Renal pelvis (tissue), 4 donors: ENCODE results near the gene TEX35. TPM values are rescaled to one million over a fixed set of nuclear protein-coding genes. Genes with fewer than 3 reads are reported as not detected.
"Not testable (repeated sequence)": the region's sequence is repeated elsewhere in the genome, so short reads cannot be mapped to it uniquely, and the experiment has no call there.

ENCODE experiments used
- DNase-seq: peaks from one replicate; pipeline ENCODE4 v3.0.0-alpha.2; 2013
- polyA plus RNA-seq, 3 donors: library from polyadenylated mRNA; unstranded; fragments of 120-200 nt; gene quantifications; one replicate each; pipeline ENCODE4 v1.2.1, GENCODE V29; 2013; ENCODE audit not compliant: insufficient read length in 3 of 3

The TEX35 gene
- polyA plus RNA-seq, 3 donors, result 0.11 TPM; not detected in 2

DNA sequence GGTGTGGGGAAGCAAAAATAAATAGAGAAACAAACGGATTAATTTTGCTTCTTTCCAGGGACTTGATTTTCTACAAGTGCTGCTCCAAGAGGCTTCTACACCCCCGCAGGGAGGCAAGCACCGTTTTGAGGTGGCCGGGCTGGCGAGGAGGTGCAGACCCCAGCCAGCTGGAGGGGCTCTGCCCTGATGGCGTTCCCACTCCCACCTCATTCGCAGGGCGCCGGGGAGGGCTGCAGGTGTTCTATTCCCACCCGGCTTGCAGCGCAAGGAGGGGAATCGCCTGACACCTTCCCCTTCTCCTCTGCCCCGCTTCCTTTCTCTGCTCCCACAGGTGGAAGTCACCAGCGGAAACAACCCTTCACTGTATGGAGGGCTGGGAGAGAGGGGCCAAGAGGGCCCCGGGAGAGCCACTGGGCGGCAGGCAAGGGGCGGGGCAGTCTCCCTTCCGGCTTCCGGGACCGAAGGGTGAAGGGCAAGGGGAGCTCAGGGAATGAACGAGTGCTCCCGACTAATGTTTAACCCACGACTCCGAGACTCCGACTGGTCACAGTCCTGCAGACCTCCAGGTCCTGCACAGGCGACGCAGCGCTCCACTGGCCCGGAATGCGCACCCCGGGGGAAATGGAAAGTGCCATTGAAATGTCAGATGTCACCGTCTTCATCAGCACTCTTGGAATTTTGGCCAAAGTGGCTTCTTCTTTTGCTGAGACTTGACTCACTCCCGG lies 29.1 kb downstream of the TEX35 start:
- DNase-seq, result peak; percentile 64

DNA sequence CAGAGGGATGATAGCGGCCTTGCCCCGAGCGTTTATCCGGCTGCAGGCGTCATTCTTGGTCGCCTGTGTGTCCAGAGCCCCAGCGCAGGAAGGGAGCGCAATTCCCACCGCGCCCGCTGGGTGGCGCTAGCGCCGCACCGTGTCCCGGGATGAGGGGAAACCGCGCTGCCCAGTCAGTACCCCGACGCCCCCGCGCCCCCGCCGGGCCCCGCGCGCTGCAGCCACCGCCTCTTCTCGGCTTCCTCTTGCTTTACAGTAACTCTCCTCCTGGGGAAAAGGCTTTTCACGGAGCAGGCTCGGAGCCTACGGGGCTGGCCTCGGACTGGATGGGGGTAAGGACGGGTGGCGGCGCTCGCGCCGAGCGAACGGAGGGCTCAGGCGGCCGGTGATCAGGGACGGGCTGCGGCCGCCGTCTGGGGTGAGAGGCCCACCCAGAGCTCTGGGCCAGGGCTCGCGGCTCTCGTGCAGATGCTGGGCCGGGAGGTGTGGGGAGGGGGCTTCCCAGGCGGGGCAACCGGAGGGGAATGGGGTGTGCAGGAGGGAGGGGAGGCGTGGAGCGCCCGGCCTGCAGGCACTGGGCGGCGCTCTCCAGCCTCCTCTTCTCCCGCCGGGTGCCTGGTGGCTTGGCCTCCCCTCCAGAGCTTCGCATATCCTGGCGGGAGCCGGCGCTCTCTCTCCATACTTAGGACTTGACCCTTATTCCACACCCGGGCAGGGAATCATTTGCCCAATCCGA lies 29.8 kb downstream of the TEX35 start:
- DNase-seq, result peak; percentile 87

DNA sequence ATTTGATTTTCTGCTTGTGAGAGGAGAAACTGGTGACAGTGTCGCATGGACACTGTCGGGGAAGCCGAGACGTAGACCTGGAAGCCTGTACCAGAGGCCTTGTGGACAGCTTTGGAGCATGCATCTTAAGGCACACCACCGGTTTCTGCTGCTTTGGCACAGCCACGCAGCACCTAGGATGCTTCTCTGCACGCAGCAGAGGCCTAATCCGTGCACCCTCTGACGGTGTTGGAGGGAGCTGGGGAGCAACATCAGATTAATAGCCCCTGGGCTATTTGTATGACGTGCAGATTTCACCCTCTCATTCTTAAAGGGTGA lies 30.3 kb downstream of the TEX35 start:
- DNase-seq, result no peak

DNA sequence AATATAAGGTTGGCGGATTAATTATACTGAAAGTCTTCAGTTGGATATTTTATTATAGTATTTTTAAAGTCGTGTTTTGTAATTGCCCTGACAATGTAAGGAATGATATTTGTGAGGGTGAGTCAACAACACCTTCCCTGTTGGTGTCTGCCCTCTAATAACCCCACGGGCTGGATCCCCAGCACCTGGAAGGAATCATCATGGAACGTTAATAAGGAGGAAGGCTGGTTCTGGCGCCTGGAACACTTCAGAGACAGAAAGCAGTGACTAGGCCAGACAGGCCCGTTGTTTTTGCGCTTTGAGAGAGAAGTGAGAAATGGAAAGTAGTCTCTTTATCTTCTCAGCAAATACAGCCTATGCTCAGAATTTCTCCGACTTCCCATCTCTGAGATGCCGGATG lies 31.6 kb downstream of the TEX35 start:
- no peak for DNase-seq

DNA sequence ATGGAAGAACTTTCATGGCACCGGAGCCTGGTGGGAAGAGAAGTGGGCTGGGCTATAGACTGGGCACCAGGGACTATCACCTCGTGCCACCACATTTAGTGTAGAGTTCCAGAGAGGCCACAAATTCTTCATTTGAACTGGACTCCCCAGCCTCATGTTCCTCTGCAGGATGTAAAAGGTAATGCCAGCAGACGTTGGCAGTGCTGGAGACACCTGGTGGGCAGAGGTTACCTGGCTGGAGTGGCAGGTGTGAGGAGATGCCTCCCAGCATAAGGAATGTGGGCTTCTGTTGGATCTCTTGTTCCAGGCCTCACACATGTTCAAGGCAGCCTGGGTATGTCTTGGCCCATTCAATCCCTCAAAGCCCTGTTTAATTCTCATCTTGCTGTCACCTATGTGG lies 35.2 kb downstream of the TEX35 start:
- DNase-seq, result no peak

DNA sequence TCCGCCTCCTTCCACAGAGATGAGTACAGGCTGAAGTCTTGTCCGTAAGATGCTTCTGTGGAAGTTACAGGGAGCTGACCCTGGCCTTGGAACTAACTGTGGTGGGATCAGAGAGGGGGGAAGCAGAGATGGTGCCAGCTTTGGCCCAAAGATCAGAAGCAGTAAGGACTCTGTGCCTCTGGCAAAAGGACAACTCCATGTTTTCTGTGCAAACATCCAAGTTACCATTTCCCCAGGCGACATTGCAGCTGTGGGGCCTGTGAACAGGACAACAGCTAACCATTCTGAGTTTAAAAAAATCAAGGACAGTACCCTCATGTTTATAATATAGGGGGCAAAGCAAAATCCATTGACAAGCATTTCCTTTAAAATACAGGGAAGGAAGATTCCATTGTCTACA lies 38.4 kb downstream of the TEX35 start:
- DNase-seq, result no peak

DNA sequence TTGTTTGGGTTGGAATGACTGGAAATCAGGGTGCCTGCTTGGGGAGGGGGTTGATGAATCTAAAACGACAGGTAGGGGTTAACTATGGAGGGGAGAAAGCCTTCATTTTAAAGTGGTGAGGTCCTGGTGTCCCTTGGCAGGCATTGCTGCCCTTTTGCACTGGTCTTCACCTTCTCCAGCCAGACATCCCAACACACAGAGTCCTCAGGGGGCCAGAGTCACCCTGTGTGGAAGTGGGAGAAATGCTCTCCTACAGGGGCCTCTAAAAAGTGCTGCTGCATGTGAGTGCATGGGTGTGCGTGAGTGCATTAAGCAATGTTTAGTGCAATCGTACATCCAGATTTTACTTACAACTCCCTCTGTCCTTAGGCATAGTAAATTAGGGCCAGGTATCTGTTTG lies 39.0 kb downstream of the TEX35 start:
- DNase-seq, result no peak

DNA sequence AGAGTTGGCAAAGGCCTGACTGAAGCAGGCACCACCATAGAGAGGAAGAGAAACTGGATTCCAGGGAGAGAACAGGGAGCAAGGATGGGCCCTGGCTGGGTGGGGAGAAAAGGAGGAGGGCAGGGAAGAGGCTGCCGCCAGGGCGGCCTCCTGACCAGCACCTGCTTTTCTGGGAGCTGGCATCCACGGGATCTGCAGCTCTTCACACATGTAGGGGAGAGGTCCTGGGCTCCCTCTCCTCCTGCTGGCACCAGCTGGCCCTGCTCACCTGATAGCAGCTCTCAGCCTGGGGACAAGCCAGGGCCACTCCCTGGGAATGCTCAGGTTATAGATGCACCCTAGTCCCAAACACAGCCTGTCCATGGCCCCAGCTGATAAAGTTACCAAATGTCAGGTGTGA lies 39.9 kb downstream of the TEX35 start:
- DNase-seq, result no peak

DNA sequence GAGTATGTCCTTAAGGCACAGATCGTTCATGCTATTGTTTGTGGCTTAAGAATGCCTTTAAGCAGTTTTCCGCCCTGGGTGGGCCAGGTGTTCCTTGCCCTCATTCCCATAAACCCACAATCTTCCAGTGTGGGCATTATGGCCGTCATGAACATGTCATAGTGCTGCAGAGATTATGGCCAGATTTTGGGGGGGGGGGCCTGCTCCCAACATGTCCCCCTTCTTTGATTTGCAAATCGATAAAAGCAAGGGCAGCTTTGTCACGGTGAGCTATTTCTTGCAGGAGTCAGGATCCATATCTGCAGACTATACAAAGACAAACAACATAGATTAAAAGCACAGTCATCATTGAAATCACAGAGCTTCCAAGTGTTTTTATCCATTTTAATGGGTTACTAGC lies 41.4 kb downstream of the TEX35 start:
- DNase-seq, result not testable (repeated sequence)

DNA sequence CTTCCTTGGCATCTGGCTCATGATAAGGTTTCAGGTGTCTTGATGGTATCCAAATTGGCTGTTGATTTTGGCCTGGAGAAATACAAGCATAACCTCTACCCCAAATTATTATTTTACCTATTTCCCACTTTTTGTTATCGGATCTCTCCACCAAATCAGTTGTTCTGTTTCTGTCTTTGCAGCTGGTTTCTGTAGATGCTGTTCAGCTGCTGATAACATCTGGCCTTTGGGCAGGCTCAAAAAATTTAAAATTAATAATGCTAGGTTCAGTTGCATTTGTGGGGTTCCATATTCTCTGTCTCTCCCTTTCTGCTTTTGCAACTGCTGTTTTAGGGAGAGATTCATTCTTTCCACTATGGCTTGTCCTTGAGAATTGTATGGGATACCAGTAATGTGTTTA lies 42.7 kb downstream of the TEX35 start:
- DNase-seq, result not testable (repeated sequence)

DNA sequence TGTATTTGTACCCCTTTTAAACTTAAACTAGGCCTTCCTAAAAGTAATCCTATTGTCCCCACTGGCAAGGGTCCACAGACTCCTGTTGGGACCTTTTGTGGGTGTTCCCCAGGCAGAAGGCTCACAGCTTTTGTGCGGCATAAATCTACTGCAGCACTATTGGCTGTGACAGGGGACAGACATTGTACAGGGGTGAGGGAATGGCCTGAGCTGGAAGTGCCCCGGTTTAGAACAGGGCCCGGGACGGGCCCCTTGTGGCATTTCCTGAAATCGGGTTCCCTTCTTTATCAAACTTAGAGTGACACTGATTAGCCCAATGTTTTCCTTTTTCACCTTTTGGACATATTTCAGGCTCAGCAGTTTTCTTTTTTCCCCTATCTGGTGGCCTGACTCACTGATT lies 45.9 kb downstream of the TEX35 start:
- not testable (repeated sequence) for DNase-seq

DNA sequence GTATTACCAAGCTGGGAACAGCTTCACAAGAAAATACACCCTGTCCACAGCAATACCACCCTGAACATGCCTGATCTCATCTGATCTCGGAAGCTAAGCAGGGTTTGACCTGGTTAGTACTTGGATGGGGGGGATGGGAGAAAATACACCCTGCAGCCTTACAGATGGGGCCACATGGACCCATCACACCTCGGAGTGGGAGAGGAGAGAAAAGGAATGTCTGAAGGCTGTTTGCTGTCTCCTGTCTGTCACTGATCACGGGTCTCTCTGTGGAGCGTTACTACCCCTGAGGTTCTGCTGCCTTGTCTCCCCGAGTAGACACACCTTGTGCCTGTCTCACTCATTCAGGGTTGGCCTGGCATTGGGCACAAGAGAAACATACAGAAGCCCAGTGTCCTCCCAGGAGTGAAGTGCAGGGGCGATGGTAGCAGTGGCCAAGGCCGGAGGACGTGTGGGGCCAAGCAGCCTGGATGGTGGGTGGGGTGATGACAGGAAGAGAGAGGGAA lies 48.0 kb downstream of the TEX35 start:
- DNase-seq, result no peak

DNA sequence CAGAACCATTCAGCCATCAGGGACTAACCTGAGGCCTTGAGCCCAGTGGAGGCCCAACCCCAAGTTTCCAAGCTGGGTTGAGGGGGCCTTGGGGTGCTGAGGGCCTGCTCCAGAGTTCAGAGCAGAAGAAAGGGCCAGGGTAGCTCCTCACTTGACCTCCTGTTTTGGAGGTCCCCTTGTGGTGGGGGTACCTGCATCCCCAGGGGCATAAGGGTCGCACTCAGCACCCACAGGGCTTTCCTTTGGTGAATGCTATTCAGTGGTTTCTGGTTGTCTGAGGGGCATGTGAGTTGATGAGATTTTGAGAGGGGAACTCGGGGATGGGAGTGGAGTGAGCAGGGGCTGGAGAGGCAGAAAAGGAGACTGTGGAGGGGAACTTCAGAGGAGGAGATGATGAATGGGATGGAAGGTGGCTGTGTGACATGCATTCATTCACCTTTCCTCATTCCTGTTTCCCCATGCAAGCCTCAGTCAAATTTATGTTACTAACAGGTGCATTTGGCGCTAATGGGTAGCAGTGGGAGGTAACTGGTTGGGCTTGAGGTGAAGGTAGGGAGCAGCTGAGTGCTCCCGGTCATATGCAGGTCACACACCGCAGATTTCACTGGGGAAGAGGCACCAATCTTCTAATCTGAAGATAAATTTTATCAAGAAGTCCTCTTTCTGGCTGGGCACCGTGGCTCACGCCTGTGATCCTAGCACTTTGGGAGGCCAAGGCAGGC lies 50.4 kb downstream of the TEX35 start:
- no peak for DNase-seq

DNA sequence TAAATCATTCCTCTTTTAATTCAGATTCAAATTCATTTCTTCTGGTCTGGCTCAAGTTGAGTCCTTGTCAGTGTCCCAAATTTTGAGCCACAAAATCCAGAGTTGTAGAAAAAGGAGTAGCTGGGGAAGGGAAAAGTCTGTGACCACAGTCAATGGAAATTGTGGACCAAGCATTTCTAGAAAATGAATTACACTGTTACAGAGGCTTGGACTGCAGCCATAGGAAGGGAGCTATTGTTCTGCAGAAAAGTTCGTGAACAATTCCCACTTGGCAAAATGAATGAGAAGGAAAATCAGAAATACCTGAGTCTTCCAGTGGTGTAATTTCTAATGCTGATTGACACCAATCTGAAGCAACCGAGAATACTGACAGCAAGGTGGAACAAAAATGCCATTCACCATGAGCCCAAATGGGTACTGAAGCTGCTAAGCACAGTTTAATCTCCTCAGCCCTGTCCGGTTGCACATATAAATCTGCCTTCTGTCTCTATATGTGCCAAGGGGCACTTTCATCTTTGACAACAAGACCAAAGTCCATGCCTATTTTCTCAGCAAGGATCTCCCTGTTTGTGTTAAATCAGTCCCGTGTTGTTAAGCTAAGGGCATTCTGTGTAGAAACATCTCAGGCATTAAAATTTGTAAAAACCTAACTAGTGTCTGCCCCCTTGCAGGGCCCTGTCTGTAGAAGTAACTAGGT lies 51.3 kb downstream of the TEX35 start:
- no peak for DNase-seq

DNA sequence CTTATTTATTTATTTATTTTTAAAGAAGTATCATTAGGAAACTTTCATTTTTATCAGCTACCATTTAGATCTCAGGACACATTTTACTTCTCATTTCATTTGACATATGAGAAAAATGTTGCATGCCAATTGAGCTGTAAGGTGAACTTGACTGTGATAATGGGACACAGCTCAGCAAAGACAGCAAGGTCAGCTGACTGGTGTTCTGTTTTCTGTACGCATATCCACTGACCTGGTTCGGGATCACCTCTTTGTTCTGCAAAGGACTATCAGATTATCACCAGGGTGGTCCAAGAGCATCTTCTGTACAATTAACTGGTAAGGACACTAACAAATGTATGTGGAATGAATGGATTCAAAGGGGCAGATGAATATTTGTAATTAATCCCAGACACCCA lies 51.9 kb downstream of the TEX35 start:
- DNase-seq, result no peak

DNA sequence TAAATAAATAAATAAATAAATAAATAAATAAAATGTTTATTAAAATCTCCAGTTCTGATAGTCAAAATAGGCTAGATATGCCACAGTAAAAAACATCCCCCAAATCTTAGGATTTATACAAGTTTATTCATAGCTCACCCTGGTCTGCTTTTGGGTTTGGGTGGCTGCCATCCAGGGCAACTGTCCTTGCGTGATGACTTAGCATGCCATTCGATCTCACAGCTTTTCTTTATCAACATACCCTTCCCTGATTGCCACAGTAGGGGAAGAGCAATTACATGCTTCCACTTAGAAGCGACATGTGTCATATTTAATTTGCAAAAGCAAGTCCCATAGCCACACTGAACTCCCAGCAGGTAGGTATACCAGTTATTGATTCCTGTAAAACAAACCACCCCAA lies 52.7 kb downstream of the TEX35 start:
- DNase-seq, result no peak

DNA sequence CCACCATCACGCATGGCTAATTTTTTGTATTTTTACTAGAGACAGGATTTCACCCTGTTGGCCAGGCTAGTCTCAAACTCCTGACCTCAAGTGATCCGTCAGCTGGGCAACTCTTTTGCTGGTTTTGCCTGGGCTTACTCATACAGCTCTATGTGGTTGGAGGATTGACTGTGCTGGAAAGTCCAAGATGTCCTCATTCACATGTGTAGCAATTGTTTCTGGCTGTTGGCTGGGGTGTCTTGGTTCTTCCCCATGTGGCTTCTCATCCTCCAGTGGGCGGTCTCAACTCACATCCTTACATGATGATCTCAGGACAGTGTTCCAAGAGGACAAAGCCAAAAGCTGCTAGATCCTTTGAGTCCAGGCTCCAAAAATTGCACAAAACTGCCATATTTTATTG lies 53.3 kb downstream of the TEX35 start:
- DNase-seq, result no peak

DNA sequence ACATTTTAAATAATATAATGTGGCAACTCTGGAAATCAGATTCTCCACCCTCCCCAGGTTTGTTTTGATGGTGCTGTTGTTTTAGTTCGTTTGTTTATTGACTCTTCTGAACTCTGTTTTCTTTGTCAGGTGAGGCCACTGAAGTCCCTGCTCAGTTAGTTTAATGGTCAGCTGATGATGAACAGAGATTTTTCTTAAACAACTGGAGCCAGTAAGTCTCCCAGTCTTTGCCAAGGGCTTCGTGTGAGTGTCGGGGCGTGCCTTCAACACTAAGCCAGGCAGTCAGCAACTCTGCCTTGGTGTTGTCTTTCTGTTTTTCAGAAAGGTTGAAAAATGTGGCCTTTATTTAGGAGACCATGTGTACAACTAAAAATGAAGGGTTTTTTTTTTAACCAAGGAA lies 58.9 kb downstream of the TEX35 start:
- DNase-seq, result no peak
